IMR-90 (cell line): Measurements from ENCODE around the gene BFSP1. TPM values are rescaled to one million over a fixed set of nuclear protein-coding genes. Genes with fewer than 3 reads are reported as not detected.

ENCODE experiments used
- ATAC-seq: fragments of 200-7000 bp; cut with Tn5 transposase; 2 replicates; pipeline ENCODE4 v1.9.1; 2020; ENCODE audit warnings: low read depth, mild to moderate bottlenecking, moderate library complexity
- BruUV-seq: library from RNA; stranded (reverse); fragments of 400-500 nt; replicated peaks from 2 replicates; lab custom pipeline; 2021; lab: Mats Ljungman, UMichigan
- CTCF ChIA-PET: fragments of 300-600 bp; formaldehyde crosslinking; extraction: SDS; loops from one replicate; lab custom pipeline; 2021; ENCODE audit warnings: antibody characterized with exemption; lab: Yijun Ruan, JAX
- POLR2A ChIA-PET: fragments of 300-600 bp; sonication (Branson Sonifier 250); formaldehyde crosslinking; loops from one replicate; lab custom pipeline; 2022; ENCODE audit warnings: antibody characterized with exemption; ENCODE audit not compliant: unreplicated experiment; lab: Charles Lee
- DNase-seq: peaks from one replicate; pipeline ENCODE4 v3.0.0; 2013
- H2AFZ ChIP-seq: replicated peaks from 2 replicates; pipeline ENCODE3; 2013; ENCODE audit warnings: low read length, mild to moderate bottlenecking; ENCODE audit not compliant: poor library complexity
- H2AK5ac ChIP-seq: 2 replicates; pipeline ENCODE4 v1.6.1; 2013; ENCODE audit warnings: low read depth, low read length, inconsistent platforms
- H2AK9ac ChIP-seq: replicated peaks from 2 replicates; pipeline ENCODE3; 2013; ENCODE audit warnings: mild to moderate bottlenecking, low read depth, low read length, moderate library complexity; ENCODE audit not compliant: poor library complexity
- H2BK120ac ChIP-seq: 2 replicates; pipeline ENCODE4 v1.6.1; 2013; ENCODE audit warnings: low read depth, low read length, inconsistent platforms
- H2BK15ac ChIP-seq: 3 replicates; pipeline ENCODE4 v1.6.1; 2013; ENCODE audit warnings: low read depth, low read length, inconsistent platforms
- H2BK20ac ChIP-seq: 2 replicates; pipeline ENCODE4 v1.6.1; 2013; ENCODE audit warnings: low read depth, mild to moderate bottlenecking, inconsistent platforms, low read length, moderate library complexity
- H2BK5ac ChIP-seq: 2 replicates; pipeline ENCODE4 v1.6.1; 2013; ENCODE audit warnings: mild to moderate bottlenecking, low read depth, low read length, inconsistent platforms; ENCODE audit not compliant: poor library complexity, severe bottlenecking
- H3K14ac ChIP-seq: replicated peaks from 2 replicates; pipeline ENCODE4 v1.6.1; 2013; ENCODE audit warnings: low read depth, low read length, inconsistent platforms
- H3K18ac ChIP-seq: 2 replicates; pipeline ENCODE4 v1.6.1; 2013; ENCODE audit warnings: low read depth, low read length, control low read depth
- H3K23ac ChIP-seq: 2 replicates; pipeline ENCODE4 v1.6.1; 2013; ENCODE audit warnings: low read depth, low read length, inconsistent platforms
- H3K27ac ChIP-seq: 2 replicates; pipeline ENCODE4 v1.5.1; 2013; ENCODE audit warnings: mild to moderate bottlenecking, control low read depth, low read length; ENCODE audit not compliant: insufficient read depth
- H3K27me3 ChIP-seq: 2 replicates; pipeline ENCODE4 v1.6.1; 2013; ENCODE audit warnings: low read length; ENCODE audit not compliant: control insufficient read depth, insufficient read depth
- H3K36me3 ChIP-seq: 2 replicates; pipeline ENCODE4 v1.6.1; 2013; ENCODE audit warnings: low read length, mixed read lengths; ENCODE audit not compliant: control insufficient read depth, insufficient read depth
- H3K4ac ChIP-seq: 2 replicates; pipeline ENCODE4 v1.6.1; 2013; ENCODE audit warnings: low read depth, low read length, inconsistent platforms
- H3K4me1 ChIP-seq: 2 replicates; pipeline ENCODE4 v1.6.1; 2013; ENCODE audit warnings: low read length, mixed read lengths; ENCODE audit not compliant: control insufficient read depth, insufficient read depth
- H3K4me2 ChIP-seq: 2 replicates; pipeline ENCODE4 v1.6.1; 2013; ENCODE audit warnings: low read depth, mild to moderate bottlenecking, control low read depth, low read length, moderate library complexity
- H3K4me3 ChIP-seq: 2 replicates; pipeline ENCODE4 v1.5.1; 2013; ENCODE audit warnings: low read depth, mild to moderate bottlenecking, control low read depth, low read length, moderate library complexity; ENCODE audit not compliant: insufficient read depth
- H3K56ac ChIP-seq: 2 replicates; pipeline ENCODE4 v1.6.1; 2013; ENCODE audit warnings: low read length, inconsistent platforms; ENCODE audit not compliant: insufficient read depth; ENCODE audit errors: extremely low read depth
- H3K79me1 ChIP-seq, 2 experiments: 2 replicates each; pipeline ENCODE4 v1.6.1; 2013; ENCODE audit warnings: low read length in 2 of 2, inconsistent platforms in 1 of 2, low read depth in 1 of 2
- H3K9ac ChIP-seq: 2 replicates; pipeline ENCODE4 v1.6.1; 2013; ENCODE audit warnings: low read depth, low read length, control low read depth
- H3K9me1 ChIP-seq: 2 replicates; pipeline ENCODE4 v1.6.1; 2013; ENCODE audit warnings: low read length, inconsistent platforms; ENCODE audit not compliant: insufficient read depth
- H3K9me3 ChIP-seq: 2 replicates; pipeline ENCODE4 v1.6.1; 2013; ENCODE audit warnings: low read length; ENCODE audit not compliant: control insufficient read depth, insufficient read depth
- H4K20me1 ChIP-seq: 2 replicates; pipeline ENCODE4 v1.6.1; 2013; ENCODE audit warnings: low read length, inconsistent platforms; ENCODE audit not compliant: insufficient read depth
- H4K5ac ChIP-seq: 2 replicates; pipeline ENCODE4 v1.6.1; 2013; ENCODE audit warnings: mild to moderate bottlenecking, low read depth, low read length, control low read depth
- H4K8ac ChIP-seq, 2 experiments: 2 replicates each; pipeline ENCODE4 v1.6.1; 2013; ENCODE audit warnings: low read depth in 2 of 2, low read length in 2 of 2, control low read depth in 1 of 2, inconsistent platforms in 1 of 2
- H4K91ac ChIP-seq: 2 replicates; pipeline ENCODE4 v1.6.1; 2013; ENCODE audit warnings: low read depth, low read length, inconsistent platforms; ENCODE audit not compliant: insufficient read depth
- CTCF ChIP-seq: conservative IDR thresholded peaks from 2 replicates; pipeline ENCODE4 v1.5.1; 2012; ENCODE audit warnings: mild to moderate bottlenecking, low read depth, low read length, improper control_type of control experiment
- FOS ChIP-seq: fragments of 150-350 bp; IDR thresholded peaks from 2 replicates; pipeline ENCODE4 v1.6.1; 2016; ENCODE audit warnings: low read depth, low read length
- MAFK ChIP-seq: IDR thresholded peaks from 2 replicates; pipeline ENCODE4 v1.6.1; 2012; ENCODE audit warnings: low read depth, low read length, improper control_type of control experiment
- MAZ ChIP-seq: IDR thresholded peaks from 2 replicates; pipeline ENCODE4 v1.6.1; 2012; ENCODE audit warnings: low read depth, mild to moderate bottlenecking, low read length, improper control_type of control experiment, moderate library complexity, borderline replicate concordance
- POLR2A ChIP-seq: IDR thresholded peaks from 2 replicates; pipeline ENCODE4 v1.6.1; 2012; ENCODE audit warnings: mild to moderate bottlenecking, low read depth, low read length
- SMC3 ChIP-seq: fragments of 150-350 bp; IDR thresholded peaks from 2 replicates; pipeline ENCODE4 v1.6.1; 2016; ENCODE audit warnings: low read depth, mild to moderate bottlenecking, antibody characterized with exemption, low read length, moderate library complexity
- USF2 ChIP-seq: fragments of 150-350 bp; IDR thresholded peaks from 2 replicates; pipeline ENCODE4 v1.6.1; 2017; ENCODE audit warnings: mild to moderate bottlenecking, antibody characterized with exemption, low read length, low read depth
- WGBS, 2 experiments: methylation state at CpG; one replicate each; pipeline versions ENCODE4 v1.1.5 to v1.1.7; 2013; ENCODE audit warnings: missing lambda C conversion rate in 2 of 2; ENCODE audit not compliant: insufficient read length in 1 of 2; ENCODE audit errors: extremely low coverage in 2 of 2; 5-methylcytosine and 5-hydroxymethylcytosine counted together
- dilution Hi-C: fragments of 300-500 bp; cut with HindIII; formaldehyde crosslinking; loops from one replicate; pipeline ENCODE4 v1.14.3; 2018; ENCODE audit warnings: low sequenced_read_pairs; ENCODE audit not compliant: unreplicated experiment
- in situ Hi-C: fragments of 300-500 bp; cut with MboI; formaldehyde crosslinking; loops from 3 replicates; pipeline ENCODE4 v1.14.3; 2019; ENCODE audit warnings: low sequenced_read_pairs, inconsistent platforms, mixed read lengths
- intact Hi-C: fragments of 100-400 bp; cut with micrococcal nuclease; formaldehyde crosslinking; loops from 2 replicates; pipeline ENCODE4 v1.10.0; 2022
- polyA plus RNA-seq, 3 experiments: library from polyadenylated mRNA; depleted of rRNA; stranded (reverse); fragments of >200 nt; gene quantifications; 2 replicates each; pipeline ENCODE4 v1.2.3, GENCODE V29; 2012; ENCODE audit warnings: low replicate concordance in 1 of 3
- total RNA-seq: library from RNA; depleted of rRNA; stranded (reverse); fragments of >200 nt; gene quantifications from 2 replicates; pipeline ENCODE4 v1.2.3, GENCODE V29; 2012

The BFSP1 gene
- total and polyA plus RNA-seq, 2 of the 4 experiments (the other 2 are of a cell fraction): 1.1 to 2.0 TPM

- Histone ChIP-seq H3K23ac (no peak overlapping the region), H3K36me3 (no peaks in the 10 kb centered on the region), H2BK120ac (no peak overlapping the region), H3K27ac (no peak overlapping the region), H2BK15ac (no peak overlapping the region), H4K20me1 (no peaks in the 10 kb centered on the region), H2AK9ac (no peak overlapping the region), H3K18ac (no peak overlapping the region), H4K91ac (no peak overlapping the region), H2AFZ (no peak overlapping the region), H2BK5ac (no peak overlapping the region), H4K5ac (no peak overlapping the region), H3K56ac (no peak overlapping the region), H3K9me1 (0 out of 2 replicates have a peak, but pooled peaks cover 2% of the 10 kb centered on the region), H3K27me3 (peaks cover 42% of the 10 kb centered on the region), H3K4ac (no peak overlapping the region), H3K79me1 (no peaks in the 10 kb centered on the region), H3K4me2 (no peak overlapping the region), H2BK20ac (no peak overlapping the region), H3K4me3 (no peak overlapping the region), H3K14ac (no peak overlapping the region), H2AK5ac (no peak overlapping the region), H3K9ac (no peak overlapping the region), H3K9me3 (no peaks in the 10 kb centered on the region), H3K4me1 (peaks cover 2% of the 10 kb centered on the region; the same call in 1 of the 2 replicates), H4K8ac (no peak overlapping the region)
- ATAC-seq: no peak
- no TSS peak for BruUV-seq
- no peak for DNase-seq
- no CpG with 5 or more reads among the region's 2 CpGs for WGBS, 2 experiments
- CTCF ChIA-PET: no interaction called here
- TF ChIP-seq FOS (no peak), USF2 (no peak), POLR2A (no peak), MAFK (no peak), SMC3 (no peak), MAZ (no peak), CTCF (no peak)
- in situ Hi-C loops: no loop called here
- POLR2A ChIA-PET: no interaction called here
- dilution Hi-C loops: no loop called here
- intact Hi-C loops: no loop called here
Measured at GRCh38 chr20:17493173-17493572, 38.0 kb downstream of the BFSP1 start.
